ENCODE data around the gene DISC1.

DISC1 gene

GRCh38 chr1:232062967-232063366, 436.4 kb downstream of the DISC1 start:
- DNase-seq (ENCODE audit: low read depth in 1 of 2, low spot score in 1 of 2), result no peak

- DNase-seq (ENCODE audit: low read depth in 1 of 2, low spot score in 1 of 2), result no peak
Observed at GRCh38 chr1:232066521-232066920, 439.9 kb downstream of the DISC1 start.

GRCh38 chr1:232074265-232074664, 447.7 kb downstream of the DISC1 start:
- no peak for DNase-seq (ENCODE audit: low read depth in 1 of 2, low spot score in 1 of 2)

- no peak for DNase-seq (ENCODE audit: low read depth in 1 of 2, low spot score in 1 of 2)
Observed at GRCh38 chr1:232077809-232078208, 451.2 kb downstream of the DISC1 start.

- DNase-seq (ENCODE audit: low read depth in 1 of 2, low spot score in 1 of 2), result no peak
Observed at GRCh38 chr1:232084584-232085223, 458.1 kb downstream of the DISC1 start.

GRCh38 chr1:232090816-232091215, 464.2 kb downstream of the DISC1 start:
- no peak for DNase-seq (ENCODE audit: low read depth in 1 of 2, low spot score in 1 of 2)

Measured in activated CD4-positive, alpha-beta T cell treated with anti-CD3 and anti-CD28 coated beads, Interleukin-2, amount 50 U/mL, for 24 hours (primary cell).